HEK293 (cell line): ENCODE measurements around the gene MBLAC1.

ENCODE experiments used
- BCL11B ChIP-seq: fragments of 450-650 bp; formaldehyde crosslinking; IDR thresholded peaks from 2 replicates; pipeline ENCODE4 v1.5.1; 2016; ENCODE audit warnings: low read depth, missing biosample characterization, missing genetic modification characterization
- HOXD13 ChIP-seq: sonication (generic); formaldehyde crosslinking; IDR thresholded peaks from 2 replicates; pipeline ENCODE4 v1.8.0; 2022; ENCODE audit warnings: missing genetic modification reagents, borderline replicate concordance
- KLF9 ChIP-seq: fragments of 450-650 bp; formaldehyde crosslinking; IDR thresholded peaks from 2 replicates; pipeline ENCODE4 v1.5.1; 2016; ENCODE audit warnings: missing biosample characterization, missing genetic modification characterization, low read depth
- MEIS1 ChIP-seq: sonication (generic); formaldehyde crosslinking; IDR thresholded peaks from 2 replicates; pipeline ENCODE4 v1.8.1; 2022; ENCODE audit warnings: missing genetic modification reagents, mild to moderate bottlenecking, borderline replicate concordance
- PRDM2 ChIP-seq: fragments of 450-650 bp; formaldehyde crosslinking; IDR thresholded peaks from 2 replicates; pipeline ENCODE4 v1.5.1; 2016; ENCODE audit warnings: missing biosample characterization, missing genetic modification characterization, borderline replicate concordance
- PRDM6 ChIP-seq: fragments of 450-650 bp; formaldehyde crosslinking; IDR thresholded peaks from 2 replicates; pipeline ENCODE4 v1.5.1; 2017; ENCODE audit warnings: missing biosample characterization, missing genetic modification characterization
- WT1 ChIP-seq: fragments of 450-650 bp; formaldehyde crosslinking; IDR thresholded peaks from 2 replicates; pipeline ENCODE4 v1.5.1; 2016; ENCODE audit warnings: missing biosample characterization, missing genetic modification characterization
- YY1 ChIP-seq: fragments of 450-650 bp; formaldehyde crosslinking; IDR thresholded peaks from 2 replicates; pipeline ENCODE4 v1.5.1; 2018; ENCODE audit warnings: missing biosample characterization, missing genetic modification characterization
- ZBTB8A ChIP-seq: fragments of 450-650 bp; formaldehyde crosslinking; IDR thresholded peaks from 2 replicates; pipeline ENCODE4 v1.5.1; 2016; ENCODE audit warnings: missing biosample characterization, missing genetic modification characterization
- ZNF169 ChIP-seq: fragments of 450-650 bp; formaldehyde crosslinking; IDR thresholded peaks from 2 replicates; pipeline ENCODE4 v1.5.1; 2016; ENCODE audit warnings: missing biosample characterization, missing genetic modification characterization
- ZNF211 ChIP-seq: fragments of 450-650 bp; formaldehyde crosslinking; IDR thresholded peaks from 2 replicates; pipeline ENCODE4 v1.5.1; 2016; ENCODE audit warnings: low read depth, missing biosample characterization, missing genetic modification characterization
- ZNF311 ChIP-seq: fragments of 450-650 bp; formaldehyde crosslinking; IDR thresholded peaks from 2 replicates; pipeline ENCODE4 v1.5.1; 2017; ENCODE audit warnings: missing biosample characterization, missing genetic modification characterization, borderline replicate concordance
- ZNF335 ChIP-seq: fragments of 450-650 bp; formaldehyde crosslinking; conservative IDR thresholded peaks from 2 replicates; pipeline ENCODE4 v1.5.1; 2016; ENCODE audit warnings: missing biosample characterization, missing genetic modification characterization
- ZNF549 ChIP-seq: fragments of 450-650 bp; IDR thresholded peaks from 2 replicates; pipeline ENCODE4 v1.5.1; 2018; ENCODE audit warnings: missing biosample characterization, missing genetic modification characterization, mild to moderate bottlenecking, inconsistent platforms, moderate library complexity
- ZNF600 ChIP-seq: fragments of 450-650 bp; formaldehyde crosslinking; IDR thresholded peaks from 2 replicates; pipeline ENCODE4 v1.5.1; 2016; ENCODE audit warnings: missing biosample characterization, missing genetic modification characterization
- ZNF623 ChIP-seq: fragments of 450-650 bp; formaldehyde crosslinking; IDR thresholded peaks from 2 replicates; pipeline ENCODE4 v1.5.1; 2016; ENCODE audit warnings: missing biosample characterization, missing genetic modification characterization
- ZNF624 ChIP-seq: fragments of 450-650 bp; formaldehyde crosslinking; IDR thresholded peaks from 2 replicates; pipeline ENCODE4 v1.5.1; 2017; ENCODE audit warnings: missing biosample characterization, missing genetic modification characterization
- ZNF677 ChIP-seq: fragments of 450-650 bp; IDR thresholded peaks from 2 replicates; pipeline ENCODE4 v1.5.0; 2018; ENCODE audit warnings: missing biosample characterization, mild to moderate bottlenecking, missing genetic modification characterization, moderate library complexity
- ZNF776 ChIP-seq: fragments of 450-650 bp; formaldehyde crosslinking; IDR thresholded peaks from 2 replicates; pipeline ENCODE4 v1.5.0; 2017; ENCODE audit warnings: missing biosample characterization, missing genetic modification characterization, borderline replicate concordance
- ZNF837 ChIP-seq: fragments of 450-650 bp; formaldehyde crosslinking; IDR thresholded peaks from 2 replicates; pipeline ENCODE4 v1.5.1; 2016; ENCODE audit warnings: missing biosample characterization, missing genetic modification characterization
- ZNF843 ChIP-seq: fragments of 450-650 bp; formaldehyde crosslinking; IDR thresholded peaks from 2 replicates; pipeline ENCODE4 v1.5.1; 2016; ENCODE audit warnings: missing biosample characterization, missing genetic modification characterization
- ZSCAN23 ChIP-seq: fragments of 450-650 bp; formaldehyde crosslinking; IDR thresholded peaks from 2 replicates; pipeline ENCODE4 v1.5.1; 2016; ENCODE audit warnings: missing biosample characterization, missing genetic modification characterization
- TF ChIP-seq, protein P1 (sequence below): fragments of 450-650 bp; formaldehyde crosslinking; IDR thresholded peaks from 2 replicates; pipeline ENCODE4 v1.5.1; 2016; ENCODE audit warnings: missing biosample characterization, missing genetic modification characterization
- TF ChIP-seq, protein P2 (sequence below): fragments of 450-650 bp; formaldehyde crosslinking; IDR thresholded peaks from 2 replicates; pipeline ENCODE4 v1.5.1; 2017; ENCODE audit warnings: missing biosample characterization, missing genetic modification characterization
- TF ChIP-seq, protein P3 (sequence below): fragments of 450-650 bp; formaldehyde crosslinking; IDR thresholded peaks from 2 replicates; pipeline ENCODE4 v1.5.1; 2016; ENCODE audit warnings: missing biosample characterization, missing genetic modification characterization
- TF ChIP-seq, protein P4 (sequence below): fragments of 450-650 bp; formaldehyde crosslinking; IDR thresholded peaks from 2 replicates; pipeline ENCODE4 v1.5.1; 2016; ENCODE audit warnings: missing biosample characterization, missing genetic modification characterization

MBLAC1 gene

DNA sequence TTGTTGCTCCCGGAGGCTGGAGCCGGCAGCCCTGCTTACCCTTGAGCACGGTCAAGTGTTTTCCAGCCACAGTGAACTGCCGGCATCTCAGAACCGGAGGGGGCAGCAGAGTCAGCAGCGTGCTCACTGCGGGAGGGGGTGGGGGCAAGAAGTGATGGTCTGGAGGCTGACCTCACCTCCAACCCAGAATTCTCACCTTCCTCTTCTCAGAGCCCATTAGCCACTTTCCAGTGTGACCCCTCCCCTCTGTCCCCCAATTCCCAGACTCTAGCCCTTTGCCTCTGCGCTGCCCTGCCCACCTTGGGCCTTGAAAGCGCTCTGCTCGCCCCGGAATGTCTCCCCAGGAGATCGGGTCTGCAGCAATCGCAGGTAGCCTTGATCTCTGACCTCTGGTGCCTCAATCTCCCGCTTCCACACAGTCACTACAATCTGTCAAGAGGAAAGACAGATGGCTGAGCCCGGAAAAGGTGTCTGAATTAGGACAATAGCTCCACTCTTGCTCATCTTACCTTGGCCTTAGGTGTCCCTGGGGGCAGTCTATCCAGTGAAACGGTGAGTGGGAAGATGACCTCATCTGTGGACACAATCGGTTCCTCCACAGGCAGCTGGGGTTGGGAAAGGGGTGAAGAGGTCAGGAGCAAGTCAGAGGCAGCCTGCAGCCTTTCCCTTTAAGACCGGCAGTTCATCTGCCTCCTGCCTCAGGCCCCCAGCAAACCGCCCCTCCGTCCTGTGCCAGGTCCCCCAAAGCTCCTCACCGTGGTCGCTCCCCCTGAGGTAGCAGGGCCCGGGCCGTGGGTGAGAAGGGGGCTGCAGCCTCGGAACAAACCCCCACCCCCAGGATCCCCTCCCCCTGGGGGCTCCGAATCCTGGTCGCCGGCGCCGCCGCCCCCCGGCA, 30.8 kb downstream of the MBLAC1 start (continued):
- TF ChIP-seq, protein P1, sequence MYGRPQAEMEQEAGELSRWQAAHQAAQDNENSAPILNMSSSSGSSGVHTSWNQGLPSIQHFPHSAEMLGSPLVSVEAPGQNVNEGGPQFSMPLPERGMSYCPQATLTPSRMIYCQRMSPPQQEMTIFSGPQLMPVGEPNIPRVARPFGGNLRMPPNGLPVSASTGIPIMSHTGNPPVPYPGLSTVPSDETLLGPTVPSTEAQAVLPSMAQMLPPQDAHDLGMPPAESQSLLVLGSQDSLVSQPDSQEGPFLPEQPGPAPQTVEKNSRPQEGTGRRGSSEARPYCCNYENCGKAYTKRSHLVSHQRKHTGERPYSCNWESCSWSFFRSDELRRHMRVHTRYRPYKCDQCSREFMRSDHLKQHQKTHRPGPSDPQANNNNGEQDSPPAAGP, result no peak
- TF ChIP-seq, protein P2, sequence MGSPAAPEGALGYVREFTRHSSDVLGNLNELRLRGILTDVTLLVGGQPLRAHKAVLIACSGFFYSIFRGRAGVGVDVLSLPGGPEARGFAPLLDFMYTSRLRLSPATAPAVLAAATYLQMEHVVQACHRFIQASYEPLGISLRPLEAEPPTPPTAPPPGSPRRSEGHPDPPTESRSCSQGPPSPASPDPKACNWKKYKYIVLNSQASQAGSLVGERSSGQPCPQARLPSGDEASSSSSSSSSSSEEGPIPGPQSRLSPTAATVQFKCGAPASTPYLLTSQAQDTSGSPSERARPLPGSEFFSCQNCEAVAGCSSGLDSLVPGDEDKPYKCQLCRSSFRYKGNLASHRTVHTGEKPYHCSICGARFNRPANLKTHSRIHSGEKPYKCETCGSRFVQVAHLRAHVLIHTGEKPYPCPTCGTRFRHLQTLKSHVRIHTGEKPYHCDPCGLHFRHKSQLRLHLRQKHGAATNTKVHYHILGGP (tag by site-specific recombination), result no peak
- peak; percentile 94 for TF ChIP-seq ZNF335
- no peak for TF ChIP-seq ZNF677 (tag by site-specific recombination)
- no peak for TF ChIP-seq ZNF837
- TF ChIP-seq ZNF549 (tag by site-specific recombination), result no peak
- TF ChIP-seq ZNF623 (tag by site-specific recombination), result no peak
- TF ChIP-seq ZNF169 (tag by site-specific recombination), result no peak
- TF ChIP-seq ZBTB8A (tag by site-specific recombination), result no peak
- TF ChIP-seq, protein P3, sequence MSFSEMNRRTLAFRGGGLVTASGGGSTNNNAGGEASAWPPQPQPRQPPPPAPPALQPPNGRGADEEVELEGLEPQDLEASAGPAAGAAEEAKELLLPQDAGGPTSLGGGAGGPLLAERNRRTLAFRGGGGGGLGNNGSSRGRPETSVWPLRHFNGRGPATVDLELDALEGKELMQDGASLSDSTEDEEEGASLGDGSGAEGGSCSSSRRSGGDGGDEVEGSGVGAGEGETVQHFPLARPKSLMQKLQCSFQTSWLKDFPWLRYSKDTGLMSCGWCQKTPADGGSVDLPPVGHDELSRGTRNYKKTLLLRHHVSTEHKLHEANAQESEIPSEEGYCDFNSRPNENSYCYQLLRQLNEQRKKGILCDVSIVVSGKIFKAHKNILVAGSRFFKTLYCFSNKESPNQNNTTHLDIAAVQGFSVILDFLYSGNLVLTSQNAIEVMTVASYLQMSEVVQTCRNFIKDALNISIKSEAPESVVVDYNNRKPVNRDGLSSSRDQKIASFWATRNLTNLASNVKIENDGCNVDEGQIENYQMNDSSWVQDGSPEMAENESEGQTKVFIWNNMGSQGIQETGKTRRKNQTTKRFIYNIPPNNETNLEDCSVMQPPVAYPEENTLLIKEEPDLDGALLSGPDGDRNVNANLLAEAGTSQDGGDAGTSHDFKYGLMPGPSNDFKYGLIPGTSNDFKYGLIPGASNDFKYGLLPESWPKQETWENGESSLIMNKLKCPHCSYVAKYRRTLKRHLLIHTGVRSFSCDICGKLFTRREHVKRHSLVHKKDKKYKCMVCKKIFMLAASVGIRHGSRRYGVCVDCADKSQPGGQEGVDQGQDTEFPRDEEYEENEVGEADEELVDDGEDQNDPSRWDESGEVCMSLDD (tag by site-specific recombination), result peak; percentile 29; the same call in 1 of the 2 replicates
- no peak for TF ChIP-seq KLF9 (tag by site-specific recombination)
- no peak for TF ChIP-seq ZNF624 (tag by site-specific recombination)
- TF ChIP-seq PRDM6 (tag by site-specific recombination), result no peak
- no peak for TF ChIP-seq ZNF311 (tag by site-specific recombination)
- TF ChIP-seq MEIS1 (CRISPR knock-in tag), result no peak
- TF ChIP-seq ZSCAN23, result no peak
- no peak for TF ChIP-seq PRDM2 (tag by site-specific recombination)
- peak; percentile 61; the same call in 1 of the 2 replicates for TF ChIP-seq BCL11B (tag by site-specific recombination)
- no peak for TF ChIP-seq HOXD13 (CRISPR knock-in tag)
- TF ChIP-seq, protein P4, sequence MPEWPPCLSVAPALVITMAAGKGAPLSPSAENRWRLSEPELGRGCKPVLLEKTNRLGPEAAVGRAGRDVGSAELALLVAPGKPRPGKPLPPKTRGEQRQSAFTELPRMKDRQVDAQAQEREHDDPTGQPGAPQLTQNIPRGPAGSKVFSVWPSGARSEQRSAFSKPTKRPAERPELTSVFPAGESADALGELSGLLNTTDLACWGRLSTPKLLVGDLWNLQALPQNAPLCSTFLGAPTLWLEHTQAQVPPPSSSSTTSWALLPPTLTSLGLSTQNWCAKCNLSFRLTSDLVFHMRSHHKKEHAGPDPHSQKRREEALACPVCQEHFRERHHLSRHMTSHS (tag by site-specific recombination), result no peak
- no peak for TF ChIP-seq ZNF776 (tag by site-specific recombination)
- TF ChIP-seq ZNF211, result no peak
- 0 out of 2 replicates have a peak, but pooled peaks have one; percentile 57 for TF ChIP-seq ZNF600
- no peak for TF ChIP-seq YY1
- TF ChIP-seq ZNF843 (tag by site-specific recombination), result no peak
- TF ChIP-seq WT1 (tag by site-specific recombination), result no peak; the same call in 1 of the 2 replicates
